KOPT-K1 (cell line): ENCODE data around the gene MRNIP.

Experiments
- H3K27ac ChIP-seq: fragments of 200-600 bp; sonication (generic); 2 replicates; pipeline ENCODE4 v1.5.1; 2016; ENCODE audit warnings: antibody characterized with exemption, mild to moderate bottlenecking, low read depth, low read length; ENCODE audit not compliant: poor library complexity, severe bottlenecking
- H3K36me3 ChIP-seq: fragments of 200-600 bp; sonication (generic); 2 replicates; pipeline ENCODE4 v1.5.1; 2017; ENCODE audit warnings: antibody characterized with exemption, mild to moderate bottlenecking, low read length, moderate library complexity; ENCODE audit not compliant: insufficient read depth
- H3K9me3 ChIP-seq: fragments of 200-600 bp; sonication (generic); 2 replicates; pipeline ENCODE4 v1.5.1; 2017; ENCODE audit warnings: antibody characterized with exemption, low read length, mild to moderate bottlenecking; ENCODE audit not compliant: insufficient read depth, poor library complexity, severe bottlenecking

MRNIP gene

DNA sequence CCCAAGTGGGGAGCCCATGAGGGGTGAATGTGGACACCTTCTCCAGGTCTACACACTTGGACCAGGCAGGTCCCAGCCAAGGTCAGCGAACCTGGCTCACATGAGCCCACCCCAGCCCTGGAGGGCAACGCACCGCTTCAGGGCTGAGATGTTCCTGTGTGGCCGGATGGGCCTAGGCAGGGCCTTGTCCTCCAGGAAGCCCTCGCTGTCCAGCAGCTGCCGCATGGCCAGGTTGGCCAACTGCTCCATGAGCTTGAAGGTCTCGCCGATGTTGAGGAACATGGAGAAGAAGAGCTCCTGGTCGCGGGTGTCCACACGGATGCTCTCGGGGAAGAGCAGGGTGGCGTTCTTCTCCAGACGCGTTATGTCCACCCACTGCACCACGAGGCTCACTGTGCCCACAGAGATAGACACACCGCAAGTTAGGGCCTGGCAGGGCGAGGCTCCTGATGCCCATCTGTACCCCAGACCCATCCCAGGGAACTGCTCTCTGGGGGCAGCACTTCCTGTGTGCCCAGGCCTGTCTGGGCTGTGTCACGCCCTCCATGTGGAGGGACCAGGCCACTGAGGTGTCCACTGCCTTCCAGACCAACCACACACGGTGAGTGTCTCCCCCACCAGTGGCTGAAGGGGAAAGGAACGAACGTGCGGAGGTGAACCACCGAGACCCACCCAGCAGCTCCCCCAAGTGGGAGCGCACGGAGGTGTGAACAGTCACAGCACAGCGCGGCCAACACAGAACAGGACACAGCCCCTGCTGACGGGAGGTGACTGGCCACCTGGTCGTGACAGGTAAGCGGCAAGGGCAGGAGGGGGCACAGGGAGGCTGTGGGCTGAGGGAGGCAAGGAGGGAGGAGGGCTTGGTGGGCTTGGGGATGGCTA is 34.7 kb upstream of the MRNIP start:
- H3K27ac ChIP-seq, result no peak overlapping the region
- peaks cover 89% of the 10 kb centered on the region for H3K36me3 ChIP-seq
- no peaks in the 10 kb centered on the region for H3K9me3 ChIP-seq

DNA sequence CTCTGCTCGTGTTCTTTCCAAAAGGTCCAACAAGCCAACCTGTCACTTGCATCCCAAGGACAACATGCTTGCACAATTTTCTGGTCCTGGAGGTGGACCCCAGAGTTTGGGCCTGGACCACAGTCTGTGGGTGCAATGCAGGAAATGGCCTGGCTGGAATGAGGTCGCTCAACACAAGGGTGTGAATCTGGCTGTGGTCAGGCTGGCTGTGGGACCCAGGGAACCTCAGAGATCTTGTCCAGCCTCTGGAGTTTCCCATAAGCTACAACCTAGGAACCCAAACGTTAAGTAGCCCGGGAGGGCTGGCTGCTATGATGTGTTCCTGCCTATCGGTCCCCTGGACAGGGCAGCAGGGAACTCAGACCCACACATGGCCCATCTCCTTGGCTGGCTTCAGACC is 33.6 kb upstream of the MRNIP start:
- H3K9me3 ChIP-seq, result no peaks in the 10 kb centered on the region
- H3K27ac ChIP-seq, result no peak overlapping the region
- H3K36me3 ChIP-seq, result peaks cover 90% of the 10 kb centered on the region

DNA sequence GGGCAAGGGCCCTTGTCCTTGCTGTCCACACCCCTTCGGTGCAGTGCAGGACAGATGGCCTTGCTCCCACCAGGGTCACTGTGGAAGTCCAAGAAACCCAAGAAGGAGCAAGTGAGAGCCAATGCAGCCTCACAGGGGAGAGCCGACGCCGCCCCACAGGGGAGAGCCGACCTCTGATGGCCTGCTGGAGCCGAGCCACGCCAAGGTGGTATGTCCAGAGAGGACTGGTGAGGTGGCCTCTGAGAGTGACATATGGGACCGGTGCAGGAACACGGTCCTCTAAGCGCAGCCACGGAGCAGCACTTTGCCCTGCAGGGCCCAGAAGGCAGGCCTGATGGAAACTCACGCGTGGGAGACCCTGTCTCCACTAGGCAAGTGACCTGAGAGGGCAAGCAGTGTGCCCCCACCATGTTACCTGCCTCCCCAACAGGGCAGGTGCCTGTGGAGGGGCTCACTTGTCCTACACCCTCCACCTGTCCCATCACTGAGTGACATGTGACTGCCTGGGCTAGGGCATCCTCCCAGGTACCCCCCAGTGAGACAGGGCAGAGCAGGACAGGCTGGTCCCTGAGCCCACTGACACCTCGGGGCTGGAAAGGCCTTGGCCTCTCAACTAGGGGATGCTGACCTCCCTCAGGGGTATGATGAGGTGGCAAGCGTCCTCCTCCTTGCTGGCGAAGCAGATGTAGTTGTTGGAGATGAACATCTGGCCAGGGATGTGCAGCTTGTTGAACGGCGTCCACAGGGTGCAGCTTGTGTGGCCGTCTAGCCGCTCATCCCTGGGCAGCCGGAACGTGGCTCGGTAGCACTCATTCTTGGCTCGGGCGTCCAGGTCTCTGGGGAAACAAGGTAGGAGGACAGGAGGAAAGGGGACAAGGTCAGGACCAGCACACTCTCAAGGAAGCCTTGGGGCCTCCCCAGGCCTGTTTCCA is 32.4 kb upstream of the MRNIP start:
- Histone ChIP-seq H3K9me3 (no peaks in the 10 kb centered on the region), H3K36me3 (peaks cover 97% of the 10 kb centered on the region), H3K27ac (no peak overlapping the region)

DNA sequence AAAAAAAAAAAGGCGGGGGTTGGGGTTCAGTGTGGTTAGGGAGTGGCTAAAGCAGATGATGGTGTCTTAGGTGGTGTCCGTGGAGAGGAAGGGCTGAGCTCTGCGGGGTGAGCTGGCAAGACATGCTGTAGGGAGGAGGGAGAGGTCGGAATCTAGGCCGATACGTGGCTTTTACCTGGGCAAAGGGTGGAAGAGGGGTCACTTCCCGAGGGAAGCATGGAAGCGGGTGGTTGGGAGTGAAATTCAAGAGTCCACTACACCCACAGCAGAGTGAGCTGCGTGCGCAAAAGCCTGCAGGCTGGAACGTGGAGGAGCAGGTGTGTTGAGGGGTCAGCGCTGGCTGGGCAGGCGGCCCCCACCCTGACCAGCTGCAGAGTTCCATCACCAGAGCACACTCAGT is 31.3 kb upstream of the MRNIP start:
- Histone ChIP-seq H3K27ac (no peak overlapping the region), H3K36me3 (peaks cover 97% of the 10 kb centered on the region), H3K9me3 (peaks cover 5% of the 10 kb centered on the region)

DNA sequence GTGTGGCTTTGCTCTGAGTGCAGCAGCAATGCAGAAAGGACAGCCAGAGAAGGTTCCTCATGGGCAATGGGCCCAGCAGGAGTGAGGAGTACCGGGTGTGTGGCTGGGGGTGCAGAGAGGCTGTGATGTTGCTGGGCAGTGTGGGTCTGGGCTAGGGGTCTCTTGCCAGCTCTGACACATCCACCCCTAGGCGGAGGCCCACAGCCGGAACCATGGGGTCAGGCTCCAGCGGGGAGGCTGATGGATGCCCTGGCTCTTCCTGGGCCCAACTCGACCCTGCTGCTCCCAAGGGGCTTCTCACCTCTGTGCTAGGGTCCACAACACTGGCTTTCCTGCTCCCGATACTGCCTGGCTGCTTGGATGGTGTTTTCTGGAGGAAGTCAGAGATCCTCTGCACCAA is 29.2 kb upstream of the MRNIP start:
- H3K36me3 ChIP-seq, result peaks cover 97% of the 10 kb centered on the region
- H3K27ac ChIP-seq, result no peak overlapping the region

DNA sequence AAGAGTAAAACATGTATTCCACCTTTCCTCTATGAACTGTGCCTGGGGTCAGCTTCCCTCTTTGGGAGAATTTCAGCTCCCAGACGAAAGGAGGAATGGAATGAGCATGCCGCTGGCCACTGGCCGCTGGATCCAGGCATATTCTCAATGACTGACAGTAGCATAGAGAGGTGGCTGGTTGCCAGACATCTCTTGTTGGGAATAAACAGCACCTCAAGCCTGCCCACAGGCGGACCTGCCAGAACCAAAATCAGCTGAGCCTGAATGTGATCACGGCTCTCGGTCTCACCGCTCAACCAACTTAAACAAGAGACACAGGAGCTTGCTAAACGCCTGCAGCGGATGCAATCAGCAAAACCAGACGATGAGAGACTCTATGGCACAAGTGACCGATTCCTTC is 28.5 kb upstream of the MRNIP start:
- Histone ChIP-seq H3K27ac (no peak overlapping the region), H3K36me3 (peaks cover 97% of the 10 kb centered on the region), H3K9me3 (peaks cover 33% of the 10 kb centered on the region)

More for the DNA sequence above, 29.2 kb upstream of the MRNIP start:
- H3K9me3 ChIP-seq, result peaks cover 26% of the 10 kb centered on the region

DNA sequence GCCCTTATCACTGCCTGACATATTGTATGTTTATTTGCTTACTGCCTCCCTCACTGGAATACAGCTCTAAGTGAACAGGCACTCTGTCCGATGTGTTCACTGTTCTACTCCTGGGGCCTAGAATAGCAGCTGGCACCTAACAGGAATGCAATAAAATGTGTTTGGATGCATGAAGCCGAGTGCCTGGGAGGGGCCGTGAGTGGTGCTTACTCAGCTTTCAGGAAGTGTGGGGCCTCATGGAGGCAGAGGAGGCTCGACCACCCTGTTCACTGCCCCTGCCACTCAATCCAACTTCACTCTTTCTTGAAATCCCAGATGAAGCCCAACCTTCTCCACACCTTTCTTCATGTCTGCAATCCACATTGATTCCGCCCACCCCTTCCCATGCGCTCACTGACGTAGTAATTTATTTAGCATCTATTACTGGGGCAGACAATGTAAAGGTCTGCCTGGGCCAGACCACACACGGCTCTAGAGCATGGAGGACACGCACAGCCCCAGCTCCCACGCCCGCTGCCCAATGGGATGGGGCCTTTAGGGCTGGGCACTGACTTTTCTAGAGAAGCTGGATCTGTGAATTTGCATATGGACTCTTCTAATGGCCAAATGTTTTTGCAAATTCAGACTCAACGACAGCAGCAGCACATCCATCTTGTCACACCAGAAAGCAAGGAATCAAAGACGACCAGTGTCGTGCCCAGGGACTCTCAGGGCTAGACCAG is 27.7 kb upstream of the MRNIP start:
- peaks cover 36% of the 10 kb centered on the region for H3K9me3 ChIP-seq
- peaks cover 92% of the 10 kb centered on the region for H3K36me3 ChIP-seq
- no peak overlapping the region for H3K27ac ChIP-seq

DNA sequence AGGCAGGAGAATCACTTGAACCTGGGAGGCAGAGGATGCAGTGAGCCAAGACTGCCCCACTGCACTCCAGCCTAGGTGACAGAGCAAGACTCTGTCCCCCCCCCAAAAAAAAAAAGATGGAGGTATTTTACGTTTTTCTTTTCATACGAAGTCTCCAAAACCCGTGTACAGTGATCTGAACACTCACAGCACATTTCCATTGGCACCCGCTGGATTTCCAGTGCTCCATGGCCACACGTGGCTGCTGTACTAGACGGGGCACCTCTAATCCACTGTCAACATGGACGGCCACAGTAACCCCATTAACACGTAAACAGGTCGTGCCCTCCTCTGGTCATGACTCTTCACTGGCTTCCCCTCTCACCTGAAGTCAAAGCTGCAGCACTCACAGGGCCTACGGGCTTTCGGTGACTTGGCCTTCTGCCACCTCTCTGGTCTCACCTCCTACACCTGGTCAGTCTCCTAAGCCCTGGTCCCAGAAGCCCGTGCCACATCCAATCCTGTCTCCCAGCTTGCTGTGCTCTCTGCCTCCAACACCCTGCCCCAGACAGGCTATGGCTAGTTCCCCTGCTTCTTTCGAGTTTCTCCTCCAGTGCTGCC is 27.0 kb upstream of the MRNIP start:
- H3K36me3 ChIP-seq, result peaks cover 84% of the 10 kb centered on the region
- peaks cover 36% of the 10 kb centered on the region for H3K9me3 ChIP-seq
- H3K27ac ChIP-seq, result no peak overlapping the region

DNA sequence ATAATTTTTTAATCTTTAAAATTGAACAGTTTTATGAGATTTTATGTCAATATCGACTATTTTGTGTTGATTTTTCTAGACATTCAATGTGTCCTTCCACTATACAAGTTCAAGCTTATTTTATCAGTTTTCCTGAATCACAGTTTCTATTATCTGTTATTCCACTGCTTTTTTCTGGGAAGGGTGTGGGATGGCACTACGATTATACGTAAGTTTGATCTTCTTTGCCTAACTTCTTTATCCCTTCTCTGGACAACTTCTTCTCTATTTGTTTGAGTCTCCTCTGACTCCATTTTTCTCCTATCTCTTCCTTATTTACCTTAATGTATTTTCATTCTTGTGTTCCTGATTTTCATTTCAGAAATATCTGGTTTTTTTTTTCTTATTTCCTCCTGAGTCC is 24.5 kb upstream of the MRNIP start:
- peaks cover 36% of the 10 kb centered on the region for H3K9me3 ChIP-seq
- peaks cover 74% of the 10 kb centered on the region for H3K36me3 ChIP-seq
- H3K27ac ChIP-seq, result no peak overlapping the region

DNA sequence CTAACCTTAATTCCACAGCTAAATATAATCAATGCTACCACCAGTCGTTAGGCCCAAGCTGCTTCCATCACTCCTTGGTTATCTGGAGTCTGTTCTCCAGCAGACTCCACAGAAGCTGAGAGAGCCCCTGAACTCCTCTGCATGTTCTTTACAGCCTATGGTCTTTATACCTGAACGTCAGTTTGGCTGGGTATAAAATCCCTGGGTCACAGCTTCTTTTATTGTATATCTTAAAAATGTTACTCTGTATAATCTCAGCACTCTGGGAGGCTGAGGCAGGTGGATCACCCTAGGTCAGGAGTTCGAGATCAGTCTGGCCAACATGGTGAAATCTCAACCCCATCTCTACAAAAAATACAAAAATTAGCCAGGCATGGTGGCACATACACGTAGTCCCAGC is 23.7 kb upstream of the MRNIP start:
- Histone ChIP-seq H3K9me3 (peaks cover 36% of the 10 kb centered on the region), H3K27ac (no peak overlapping the region), H3K36me3 (peaks cover 72% of the 10 kb centered on the region)

DNA sequence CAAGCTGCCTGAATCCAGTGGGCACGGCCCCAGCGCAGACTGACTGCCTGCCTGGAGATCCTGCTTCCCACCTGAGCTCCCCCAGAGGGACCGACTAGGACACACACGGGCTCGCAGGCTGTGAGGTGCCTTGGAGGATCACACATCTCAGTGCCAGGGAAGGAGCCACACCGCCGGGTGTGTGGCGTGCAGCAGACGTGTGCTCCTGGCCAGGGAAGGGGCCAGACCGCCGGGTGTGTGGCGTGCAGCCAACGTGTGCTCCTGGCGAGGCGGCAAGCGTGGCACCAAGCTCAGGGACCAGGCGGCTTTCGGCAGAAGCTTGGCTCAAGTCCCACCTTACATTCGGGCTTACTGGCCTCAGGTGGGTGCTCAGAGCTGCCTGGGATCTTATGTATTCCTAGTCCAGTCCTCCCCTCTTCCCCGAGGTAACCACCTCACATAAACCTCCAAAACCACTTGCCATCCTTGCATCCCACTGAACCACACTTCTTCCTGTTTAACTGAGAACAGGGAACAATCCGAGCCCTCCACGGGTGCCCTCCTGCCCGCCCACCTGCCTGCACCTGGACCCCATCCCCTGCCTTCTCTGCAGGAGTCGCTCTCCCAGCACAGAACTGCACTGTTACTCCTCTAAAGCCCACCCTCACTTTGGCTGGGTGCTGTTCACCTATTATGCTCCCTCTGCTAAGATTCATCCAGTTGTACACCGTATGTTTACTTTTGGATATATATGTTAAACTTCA is 22.4 kb upstream of the MRNIP start:
- Histone ChIP-seq H3K27ac (no peak overlapping the region), H3K36me3 (peaks cover 69% of the 10 kb centered on the region), H3K9me3 (peaks cover 36% of the 10 kb centered on the region)

DNA sequence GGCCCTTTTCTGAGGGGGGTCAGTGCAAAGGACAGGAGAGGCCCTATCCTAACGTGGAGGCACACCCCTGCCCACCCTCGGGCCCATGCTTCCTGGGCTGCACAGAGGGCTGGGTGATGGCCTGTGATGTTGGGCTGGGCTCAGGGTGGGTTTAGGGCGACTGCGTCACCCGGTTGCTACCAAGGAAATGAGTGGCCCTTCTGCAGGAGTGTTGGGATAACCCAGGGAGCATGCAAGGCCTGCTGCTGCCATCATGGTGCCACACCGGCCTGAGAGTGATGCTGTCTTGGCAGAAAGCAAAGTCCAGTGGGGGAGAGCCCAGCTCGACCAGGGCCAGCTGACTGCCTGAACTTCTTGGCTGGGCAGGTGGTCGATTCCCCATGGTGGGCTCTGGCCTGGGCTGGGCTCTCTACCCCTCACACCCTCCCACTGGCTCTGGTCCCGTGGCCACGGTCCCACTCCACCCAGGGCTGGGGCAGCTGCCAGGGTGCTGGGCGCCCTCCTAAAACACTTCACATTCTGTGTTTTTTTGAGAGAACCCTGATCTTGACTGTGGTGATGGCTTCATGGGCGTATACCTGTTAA is 21.5 kb upstream of the MRNIP start:
- peaks cover 31% of the 10 kb centered on the region for H3K9me3 ChIP-seq
- peaks cover 69% of the 10 kb centered on the region for H3K36me3 ChIP-seq
- no peak overlapping the region for H3K27ac ChIP-seq

DNA sequence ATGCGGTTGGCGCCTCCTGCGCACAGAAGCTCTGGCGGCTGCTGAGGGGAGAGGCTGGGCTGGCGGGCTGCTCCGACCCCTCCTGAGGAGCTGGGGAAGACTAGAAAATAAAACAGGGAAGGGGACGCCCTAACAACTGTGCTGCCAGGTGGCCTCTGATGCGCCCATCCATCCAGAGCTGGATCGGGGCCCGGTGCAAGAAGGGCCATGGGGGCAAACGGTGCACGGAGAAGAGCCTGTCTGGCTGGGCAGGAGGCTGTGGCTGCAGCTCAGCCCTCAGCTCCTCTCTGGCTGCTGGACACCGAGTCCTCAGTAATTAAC is 21.0 kb upstream of the MRNIP start:
- peaks cover 28% of the 10 kb centered on the region for H3K9me3 ChIP-seq
- peaks cover 69% of the 10 kb centered on the region for H3K36me3 ChIP-seq
- H3K27ac ChIP-seq, result no peak overlapping the region
